Measurements from ENCODE around the gene CHRDL2. TPM values are rescaled to one million over a fixed set of nuclear protein-coding genes. Genes with fewer than 3 reads are reported as not detected.
"Not testable (repeated sequence)": the region's sequence is repeated elsewhere in the genome, so short reads cannot be mapped to it uniquely, and the experiment has no call there.

CHRDL2 gene
- total RNA-seq, 1 experiment from 2014 or later, result not detected

DNA sequence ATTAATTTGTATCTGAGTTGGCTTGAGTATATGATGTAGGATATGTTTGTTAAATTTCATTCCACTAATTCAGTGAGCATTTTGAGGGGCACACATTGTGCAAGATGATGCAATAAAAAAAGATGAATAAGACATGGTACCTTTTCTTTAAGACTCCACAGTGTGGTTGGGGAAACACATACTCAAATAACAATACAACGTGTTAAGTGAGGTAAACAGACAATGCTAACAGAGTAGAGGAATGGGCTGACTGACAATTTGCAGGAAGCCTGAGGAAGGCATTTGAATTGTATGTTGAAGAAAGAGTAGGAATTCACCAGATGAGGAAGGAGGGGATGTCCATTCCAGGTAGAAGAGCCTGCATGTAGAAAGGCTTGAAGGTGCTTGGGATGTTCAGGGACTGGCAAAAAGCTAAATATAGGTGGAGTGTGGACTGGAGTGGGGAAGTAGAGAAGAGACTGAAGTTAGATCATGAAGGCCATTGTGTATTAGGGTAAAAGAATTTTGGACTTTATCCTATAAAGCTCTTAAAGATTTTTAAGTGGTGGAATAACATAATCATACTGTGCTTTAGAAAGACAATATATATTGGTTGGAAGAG is 24.3 kb upstream of the CHRDL2 start:
- no peak overlapping the region for H3K27ac ChIP-seq
- no peaks in the 10 kb centered on the region for H3K36me3 ChIP-seq
- 0 out of 2 replicates have a peak, but pooled peaks cover 2% of the 10 kb centered on the region for H3K4me1 ChIP-seq
- DNase-seq, result no peak
- no peaks in the 10 kb centered on the region for H3K9me3 ChIP-seq (replicated peaks)
- no peak overlapping the region for H3K4me3 ChIP-seq
- no peaks in the 10 kb centered on the region for H3K27me3 ChIP-seq

DNA sequence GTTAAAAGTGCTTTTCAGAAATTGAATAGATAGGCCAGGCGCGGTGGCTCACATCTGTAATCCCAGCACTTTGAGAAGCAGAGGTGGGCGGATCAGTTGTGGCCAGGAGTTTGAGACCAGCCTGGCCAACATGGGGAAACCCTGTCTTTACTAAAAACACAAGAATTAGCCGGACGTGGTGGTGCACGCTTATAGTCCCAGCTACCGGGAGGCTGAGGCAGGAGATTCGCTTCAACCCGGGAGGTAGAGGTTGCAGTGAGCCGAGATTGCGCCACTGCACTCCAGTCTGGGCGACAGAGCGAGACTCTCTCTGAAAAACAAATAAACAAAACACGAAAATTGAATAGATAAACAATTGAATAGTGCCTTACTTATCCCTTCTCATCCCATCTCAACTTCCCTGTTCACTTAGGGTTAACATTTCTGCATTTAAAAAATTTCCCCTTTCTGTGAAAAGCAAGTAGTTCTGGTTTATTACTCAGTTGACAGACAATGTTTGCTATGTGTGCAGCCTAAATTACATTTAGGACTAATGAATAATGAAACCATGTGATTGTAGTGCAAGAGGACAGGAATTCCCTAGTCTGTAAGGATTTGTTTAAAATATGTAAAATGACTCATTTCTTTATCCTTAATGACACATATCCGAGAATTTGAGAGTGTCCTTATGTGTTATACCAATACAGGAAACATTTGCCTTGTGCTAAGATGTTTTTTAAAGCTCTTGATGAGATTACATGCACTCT is 23.5 kb upstream of the CHRDL2 start:
- H3K4me3 ChIP-seq, result no peak overlapping the region
- DNase-seq, result no peak

DNA sequence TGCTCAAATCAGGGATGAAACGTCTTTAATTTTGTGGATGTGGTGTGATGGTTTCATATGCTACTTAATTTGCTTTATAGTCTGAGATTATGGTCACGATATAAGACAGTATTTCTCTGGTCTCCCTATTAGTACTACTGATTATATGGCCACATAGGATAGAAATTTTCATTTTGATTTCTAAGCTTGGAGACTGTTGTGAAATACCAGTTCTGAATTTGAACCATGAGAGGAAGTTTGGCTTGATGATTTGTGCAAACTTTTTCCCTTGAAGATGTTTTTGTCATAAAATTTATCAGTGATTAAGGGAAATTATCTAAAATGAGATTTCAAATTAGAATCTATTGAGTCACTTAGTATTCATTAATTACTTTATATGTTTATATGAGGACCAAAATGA is 20.1 kb upstream of the CHRDL2 start:
- no peak overlapping the region for H3K27ac ChIP-seq
- H3K36me3 ChIP-seq, result no peaks in the 10 kb centered on the region
- DNase-seq, result no peak
- 0 out of 2 replicates have a peak, but pooled peaks cover 2% of the 10 kb centered on the region for H3K4me1 ChIP-seq
- no peak overlapping the region for H3K4me3 ChIP-seq
- no peaks in the 10 kb centered on the region for H3K9me3 ChIP-seq (replicated peaks)
- no peaks in the 10 kb centered on the region for H3K27me3 ChIP-seq

More for the DNA sequence above, 23.5 kb upstream of the CHRDL2 start:
- no peak overlapping the region for H3K27ac ChIP-seq
- no peaks in the 10 kb centered on the region for H3K9me3 ChIP-seq (replicated peaks)
- H3K27me3 ChIP-seq, result no peaks in the 10 kb centered on the region
- H3K36me3 ChIP-seq, result no peaks in the 10 kb centered on the region
- 0 out of 2 replicates have a peak, but pooled peaks cover 2% of the 10 kb centered on the region for H3K4me1 ChIP-seq

DNA sequence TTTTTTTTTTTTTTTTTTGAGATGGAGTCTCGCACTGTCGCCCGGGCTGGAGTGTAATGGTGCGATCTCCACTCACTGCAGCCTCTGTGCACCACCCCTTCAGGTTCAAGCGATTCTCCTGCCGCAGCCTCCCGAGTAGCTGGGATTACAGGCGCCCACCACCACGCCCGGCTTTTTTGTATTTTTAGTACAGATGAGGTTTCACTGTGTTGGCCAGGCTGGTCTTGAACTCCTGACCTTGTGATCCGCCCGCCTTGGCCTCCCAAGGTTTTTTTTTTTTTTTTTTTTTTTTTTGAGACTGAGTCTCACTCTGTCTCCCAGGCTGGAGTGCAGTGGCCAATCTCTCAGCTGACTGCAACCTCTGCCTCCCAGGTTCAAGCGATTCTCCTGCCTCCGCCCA is 19.4 kb upstream of the CHRDL2 start:
- H3K36me3 ChIP-seq; H3K4me3 ChIP-seq; H3K9me3 ChIP-seq (replicated peaks); H3K4me1 ChIP-seq; H3K27me3 ChIP-seq; H3K27ac ChIP-seq; DNase-seq: not testable (repeated sequence)

DNA sequence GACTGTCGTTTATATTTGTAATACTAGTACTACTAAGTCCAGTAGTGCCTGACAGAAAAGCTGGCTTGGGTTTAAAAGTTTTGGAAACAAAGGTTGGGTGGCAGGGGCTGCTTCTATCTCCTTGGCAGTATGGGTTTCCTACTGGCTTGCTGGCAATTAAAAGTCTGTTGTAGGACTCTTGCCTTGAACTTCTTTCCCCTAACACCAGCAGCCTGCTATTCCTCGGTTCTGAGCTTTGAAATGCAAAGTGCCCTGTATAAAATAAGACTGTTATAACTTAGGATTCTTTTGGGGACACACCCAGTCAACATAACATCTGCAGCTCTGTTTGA is 18.7 kb upstream of the CHRDL2 start:
- H3K4me3 ChIP-seq, result peak overlapping the region; percentile 95
- H3K4me1 ChIP-seq, result no peaks in the 10 kb centered on the region
- H3K27ac ChIP-seq, result no peak overlapping the region
- no peak for DNase-seq
- no peaks in the 10 kb centered on the region for H3K27me3 ChIP-seq
- H3K36me3 ChIP-seq, result no peaks in the 10 kb centered on the region
- H3K9me3 ChIP-seq (replicated peaks), result no peaks in the 10 kb centered on the region

DNA sequence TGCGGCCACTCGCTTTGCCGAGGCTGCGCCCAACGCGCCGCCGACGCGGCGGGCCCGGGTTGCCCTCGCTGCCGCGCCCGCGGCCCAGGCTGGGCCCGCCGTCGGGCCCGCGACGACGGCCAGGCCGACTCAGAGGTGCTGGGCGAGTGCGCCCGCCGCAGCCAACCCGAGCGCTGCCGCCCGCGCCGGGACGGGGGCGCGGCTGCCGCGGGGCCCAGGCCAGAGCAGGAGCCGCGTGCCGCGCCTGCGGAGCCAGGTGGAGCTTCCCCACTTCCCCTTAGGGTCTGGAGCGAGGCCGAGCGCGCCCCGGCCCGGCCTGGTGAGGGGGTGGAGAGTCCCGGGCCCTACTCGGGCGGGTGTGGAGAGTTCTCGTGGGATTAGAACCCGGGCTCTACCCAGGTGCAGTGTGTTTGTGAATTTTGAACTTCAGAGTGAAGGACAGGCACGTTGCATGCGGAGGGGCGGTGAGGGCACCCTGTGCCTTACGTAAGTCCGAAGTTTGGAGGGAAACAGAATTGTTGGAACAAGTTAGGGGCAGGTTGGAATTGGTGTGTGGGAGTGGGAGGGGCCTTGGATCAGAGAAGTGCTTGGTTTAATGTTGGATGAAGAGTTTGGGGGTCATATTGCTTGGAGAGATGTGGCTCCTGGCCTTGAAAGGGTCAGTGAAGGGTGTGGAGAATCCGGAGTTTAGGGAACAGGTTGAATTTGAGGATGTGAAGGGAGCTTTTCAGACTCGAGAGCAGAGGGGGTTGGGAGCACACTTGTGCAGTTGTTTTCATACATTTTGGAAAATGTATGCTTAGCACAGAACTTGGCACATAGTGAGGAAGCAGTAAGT is 18.1 kb upstream of the CHRDL2 start:
- Histone ChIP-seq H3K4me1 (no peaks in the 10 kb centered on the region), H3K27ac (peak overlapping the region; percentile 83), H3K36me3 (no peaks in the 10 kb centered on the region), H3K27me3 (no peaks in the 10 kb centered on the region), H3K4me3 (peak overlapping the region; percentile 95), H3K9me3 (replicated peaks) (no peaks in the 10 kb centered on the region)
- DNase-seq, result peak; percentile 56 to 63

DNA sequence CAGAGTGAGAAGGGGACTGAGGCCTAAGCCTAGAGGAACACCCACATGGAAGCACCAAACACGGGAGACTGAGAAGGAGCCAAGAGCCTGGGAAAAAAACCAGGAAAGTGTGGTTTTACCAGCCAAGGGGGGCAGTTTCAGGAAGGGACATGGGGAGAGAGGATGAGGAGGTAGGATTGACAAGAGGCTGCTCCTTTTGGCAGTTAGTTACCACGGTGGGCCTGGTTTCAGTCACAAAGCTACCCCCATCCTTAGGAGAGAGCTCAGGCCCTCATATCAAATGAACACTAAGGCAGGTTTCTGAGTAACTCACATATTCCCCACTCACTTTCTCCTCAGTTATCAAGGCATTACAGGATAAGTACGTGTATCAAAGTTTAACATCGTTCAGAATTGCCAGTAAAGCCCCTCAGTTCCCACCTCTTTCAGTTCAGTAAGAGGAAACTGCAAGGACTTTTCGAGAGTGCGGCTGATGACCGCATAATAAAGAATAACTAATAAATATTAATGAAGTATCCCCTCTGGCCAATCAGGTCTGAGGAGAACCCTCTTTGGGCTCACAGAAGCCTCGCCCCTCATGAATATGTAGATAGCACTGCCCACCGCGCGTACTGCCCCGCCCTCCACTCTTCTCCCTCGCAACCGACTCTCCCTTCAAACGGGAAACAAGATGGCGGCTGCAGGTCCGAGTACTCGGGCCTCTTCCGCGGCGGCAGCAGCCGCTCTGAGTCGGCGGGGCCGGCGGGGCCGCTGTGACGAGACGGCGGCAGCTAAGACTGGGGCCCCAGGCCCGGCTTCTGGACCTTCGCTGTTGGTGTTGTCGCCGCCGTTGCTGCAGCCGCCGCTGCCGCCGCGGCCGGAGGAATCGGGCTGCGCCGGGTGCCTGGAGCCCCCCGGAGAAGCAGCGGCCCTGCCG is 17.2 kb upstream of the CHRDL2 start, which contains the start of gene RNF169:
RNF169 (plus strand) TSS at position 639 of the 916 bp plus-strand sequence; CDS start at position 671, 32 bp downstream.
- Histone ChIP-seq H3K4me3 (peak within 1 kb of the TSS; percentile 95), H3K27ac (peak within 1 kb of the TSS; percentile 83), H3K9me3 (replicated peaks) (no peaks in the 10 kb centered on the region), H3K27me3 (no peaks in the 10 kb centered on the region), H3K4me1 (no peaks in the 10 kb centered on the region), H3K36me3 (no peaks in the 10 kb centered on the region)
- peak; percentile 96 for DNase-seq

DNA sequence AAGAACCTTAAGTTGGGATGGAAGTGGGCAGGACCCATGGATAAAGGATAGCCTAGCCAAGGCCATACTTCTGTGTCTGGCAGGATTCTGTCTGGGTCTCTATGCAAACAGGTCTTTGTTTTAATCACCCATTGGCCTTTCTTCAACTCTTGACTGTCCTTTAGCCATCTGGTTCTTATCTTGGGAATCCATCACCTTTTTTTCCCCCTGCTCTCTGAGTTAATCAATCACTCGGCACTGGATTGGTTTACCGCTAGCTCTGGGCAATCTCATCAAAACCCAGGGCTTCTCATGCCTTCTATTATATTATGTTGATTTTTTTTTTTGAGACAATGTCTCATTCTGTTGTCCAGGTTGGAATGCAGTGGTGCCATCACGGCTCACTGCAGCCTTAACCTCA is 15.6 kb upstream of the CHRDL2 start:
- no peaks in the 10 kb centered on the region for H3K36me3 ChIP-seq
- no peaks in the 10 kb centered on the region for H3K4me1 ChIP-seq
- no peak overlapping the region for H3K4me3 ChIP-seq
- no peaks in the 10 kb centered on the region for H3K27me3 ChIP-seq
- H3K27ac ChIP-seq, result no peak overlapping the region
- no peak for DNase-seq
- no peaks in the 10 kb centered on the region for H3K9me3 ChIP-seq (replicated peaks)

DNA sequence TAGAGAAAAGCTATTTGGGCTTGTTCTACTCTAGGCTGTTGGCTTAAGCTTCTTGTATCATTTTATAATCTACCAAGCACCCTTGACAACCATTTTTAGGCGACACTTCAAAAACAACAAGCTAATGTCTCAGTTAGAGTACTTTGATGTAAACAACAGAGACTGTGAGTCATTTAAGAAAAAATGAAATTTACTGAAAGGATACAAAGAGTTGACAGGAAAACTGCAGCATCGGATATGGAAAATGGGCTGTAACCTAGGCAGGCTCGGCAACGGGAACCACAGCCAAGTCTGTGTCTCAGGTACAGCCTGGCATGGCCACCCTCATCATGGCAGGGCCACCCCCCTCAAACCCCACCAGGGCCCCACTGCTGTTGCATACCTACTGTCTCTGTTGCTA is 13.1 kb upstream of the CHRDL2 start:
- no peaks in the 10 kb centered on the region for H3K9me3 ChIP-seq (replicated peaks)
- no peak overlapping the region for H3K4me3 ChIP-seq
- H3K27me3 ChIP-seq, result no peaks in the 10 kb centered on the region
- DNase-seq, result no peak
- H3K4me1 ChIP-seq, result no peaks in the 10 kb centered on the region
- no peak overlapping the region for H3K27ac ChIP-seq
- H3K36me3 ChIP-seq, result no peaks in the 10 kb centered on the region

DNA sequence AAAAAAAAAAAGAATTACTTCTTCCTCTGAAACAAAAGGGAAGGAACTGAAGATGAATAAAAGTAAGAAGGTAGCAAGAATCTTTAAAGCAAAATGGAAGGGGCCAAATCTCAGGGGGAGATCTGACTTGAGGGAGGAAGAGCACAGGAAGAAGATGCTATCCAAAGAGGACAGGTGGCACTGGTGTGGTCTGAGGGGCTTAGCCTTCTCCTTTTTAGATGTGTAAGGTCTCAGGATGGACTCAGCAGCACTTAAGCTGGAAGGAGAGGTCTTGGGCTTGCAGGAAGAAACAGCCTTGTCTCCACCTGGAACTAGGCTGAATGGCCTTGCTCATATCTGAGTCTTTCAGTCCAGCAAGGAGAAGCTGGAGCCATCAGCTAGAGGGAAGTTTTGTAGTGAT is 12.4 kb upstream of the CHRDL2 start:
- H3K4me3 ChIP-seq, result no peak overlapping the region
- no peaks in the 10 kb centered on the region for H3K9me3 ChIP-seq (replicated peaks)
- DNase-seq, result no peak
- H3K27me3 ChIP-seq, result no peaks in the 10 kb centered on the region
- no peaks in the 10 kb centered on the region for H3K4me1 ChIP-seq
- no peak overlapping the region for H3K27ac ChIP-seq
- H3K36me3 ChIP-seq, result no peaks in the 10 kb centered on the region

DNA sequence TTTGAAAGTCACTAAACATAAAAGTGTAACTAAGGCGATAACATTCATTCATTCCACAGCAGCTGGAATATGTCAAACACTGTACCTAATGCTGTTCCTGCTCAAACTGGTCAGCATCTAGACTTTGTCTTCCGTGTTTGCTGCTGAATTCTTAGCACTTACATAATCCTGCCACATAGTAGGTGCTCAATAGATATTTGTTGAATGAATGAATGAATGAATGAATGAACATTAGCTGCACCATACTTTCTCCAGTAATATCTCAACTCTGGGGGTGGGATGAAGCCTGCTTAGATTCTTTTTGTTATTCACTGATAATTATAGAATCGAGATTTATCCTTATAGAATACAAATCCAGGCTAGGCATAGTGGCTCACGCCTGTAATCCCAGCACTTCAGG is 10.8 kb upstream of the CHRDL2 start:
- no peaks in the 10 kb centered on the region for H3K9me3 ChIP-seq (replicated peaks)
- no peak overlapping the region for H3K27ac ChIP-seq
- DNase-seq, result no peak
- no peaks in the 10 kb centered on the region for H3K4me1 ChIP-seq
- no peak overlapping the region for H3K4me3 ChIP-seq
- H3K36me3 ChIP-seq, result no peaks in the 10 kb centered on the region
- H3K27me3 ChIP-seq, result no peaks in the 10 kb centered on the region

DNA sequence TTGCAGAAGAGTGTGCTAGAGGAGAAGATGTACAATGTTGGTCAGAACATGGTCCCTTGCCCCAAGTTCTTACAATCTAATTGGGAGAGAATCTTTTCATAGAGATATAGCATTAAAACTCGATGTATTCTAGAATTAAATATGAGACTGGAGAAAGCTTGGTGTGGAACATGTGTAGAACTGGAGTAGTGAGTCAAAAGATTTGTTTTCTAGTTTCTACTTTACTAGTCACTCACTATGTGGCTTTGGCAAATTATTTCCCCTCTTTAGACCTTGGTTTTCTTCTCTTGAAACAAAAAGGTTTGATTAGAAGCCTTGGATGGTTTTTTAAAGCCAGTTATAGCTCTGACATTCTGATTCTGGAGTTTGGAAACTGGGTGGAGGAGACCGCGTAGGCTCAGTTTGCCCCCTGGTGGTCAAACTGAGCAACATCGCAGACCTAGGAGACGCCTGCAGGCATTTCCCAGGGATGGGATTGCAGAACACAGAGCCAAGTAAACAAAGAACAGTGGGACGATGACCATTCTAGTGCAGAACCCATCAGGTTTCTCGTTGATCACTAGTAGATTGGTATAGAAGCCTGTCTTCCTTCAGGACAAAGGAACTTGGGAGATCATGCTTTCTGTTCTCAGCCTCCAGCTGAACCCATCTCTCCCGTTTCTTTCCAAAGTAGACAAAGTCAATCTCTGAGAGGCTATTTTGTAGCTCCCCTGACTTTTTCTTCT is 8.5 kb upstream of the CHRDL2 start:
- no peak overlapping the region for H3K4me3 ChIP-seq
- DNase-seq, result peak; percentile 53 to 79
- no peak overlapping the region for H3K27ac ChIP-seq
- no peaks in the 10 kb centered on the region for H3K4me1 ChIP-seq
- H3K27me3 ChIP-seq, result no peaks in the 10 kb centered on the region
- no peaks in the 10 kb centered on the region for H3K9me3 ChIP-seq (replicated peaks)
- H3K36me3 ChIP-seq, result no peaks in the 10 kb centered on the region

DNA sequence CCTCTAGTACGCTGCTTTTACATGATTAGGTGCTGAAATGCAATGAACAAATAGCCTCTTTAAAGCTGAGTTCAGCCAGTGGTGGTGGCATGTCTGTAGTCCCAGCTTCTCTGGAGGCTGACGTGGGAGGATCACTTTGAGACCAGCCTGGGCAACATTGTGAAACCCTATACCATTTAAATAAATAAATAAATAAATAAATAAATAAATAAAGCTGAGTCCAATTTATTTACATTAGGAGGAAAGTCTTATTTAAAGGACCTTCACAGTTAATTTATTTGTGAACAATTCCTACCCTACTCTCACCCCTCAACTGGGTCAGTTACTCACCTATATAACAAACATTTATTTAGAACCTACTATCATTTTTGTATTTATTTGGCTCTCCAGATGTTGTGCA is 4.8 kb upstream of the CHRDL2 start:
- H3K36me3 ChIP-seq, result no peaks in the 10 kb centered on the region
- no peaks in the 10 kb centered on the region for H3K9me3 ChIP-seq (replicated peaks)
- no peak for DNase-seq
- no peaks in the 10 kb centered on the region for H3K4me1 ChIP-seq
- no peak overlapping the region for H3K4me3 ChIP-seq
- H3K27ac ChIP-seq, result no peak overlapping the region
- H3K27me3 ChIP-seq, result no peaks in the 10 kb centered on the region

Data from SJCRH30 (cell line).